EL (cell line): Measurements from ENCODE around the gene CTPS1.

Experiments used
- DNase-seq: peaks from one replicate; pipeline ENCODE4 v3.0.0-alpha.2; 2016

Gene CTPS1

DNA sequence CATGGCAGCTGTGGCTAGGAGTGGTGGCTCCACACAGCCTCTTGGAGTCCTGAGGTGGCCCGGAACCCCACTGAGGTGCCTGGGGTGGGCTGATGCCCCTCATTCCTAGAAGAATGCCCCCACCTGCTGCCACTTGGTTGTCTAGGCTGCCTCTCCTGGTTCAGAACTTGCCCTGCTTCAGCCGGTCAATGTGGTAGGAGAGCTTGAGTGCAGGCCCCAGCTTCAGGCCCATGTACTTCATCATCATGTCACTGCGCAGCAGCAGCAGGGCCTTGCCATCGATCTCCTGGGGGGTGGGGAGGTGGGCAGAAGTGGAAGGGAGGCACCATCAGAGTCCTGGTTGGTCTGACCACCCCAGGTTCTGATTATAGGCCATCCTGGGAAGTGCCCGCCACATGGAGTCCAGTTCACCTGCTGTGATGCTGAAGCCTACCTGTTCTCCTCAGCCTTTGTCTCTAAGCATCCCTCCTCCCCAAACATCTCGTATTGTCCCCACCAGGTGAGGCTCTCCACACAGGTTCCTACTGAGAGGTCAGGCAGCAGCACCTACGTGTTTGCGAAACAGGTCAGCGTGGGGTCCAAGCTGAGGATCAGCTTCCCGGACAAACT lies 48.6 kb downstream of the CTPS1 start:
- no peak for DNase-seq

DNA sequence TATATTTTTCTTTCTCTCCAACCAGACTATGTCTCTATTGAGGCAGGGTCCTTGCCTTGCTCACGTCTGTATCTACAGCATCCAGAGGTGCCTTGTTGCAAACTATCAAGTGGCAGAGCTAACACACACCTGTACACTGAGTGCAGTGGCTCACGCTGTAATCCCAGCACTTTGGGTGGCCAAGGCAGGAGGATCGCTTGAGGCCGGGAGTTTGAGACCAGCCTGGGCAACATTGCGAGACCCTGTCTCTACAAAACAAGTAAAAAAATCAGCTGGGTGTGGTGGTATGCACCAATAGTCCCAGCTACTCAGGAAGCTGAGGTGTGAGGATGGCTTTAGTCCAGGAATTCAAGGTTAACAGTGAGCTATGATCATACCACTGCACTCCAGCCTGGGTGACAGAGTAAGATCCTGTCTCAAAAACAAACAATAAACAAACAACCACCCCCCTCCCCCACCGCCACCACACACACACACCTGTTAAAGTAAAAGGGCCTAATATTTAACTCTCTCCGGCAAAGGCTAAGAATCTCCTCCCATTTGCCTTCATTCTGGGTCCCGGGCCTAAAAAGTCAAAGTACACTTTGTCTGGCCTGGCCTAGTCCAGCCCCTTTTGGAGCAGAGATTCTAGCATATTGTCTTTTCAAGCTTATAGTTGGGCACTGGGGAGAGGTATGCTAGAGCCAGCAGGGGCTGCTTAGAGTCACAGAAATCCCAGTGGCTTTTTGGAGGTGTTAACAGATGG lies 51.5 kb downstream of the CTPS1 start:
- no peak for DNase-seq

DNA sequence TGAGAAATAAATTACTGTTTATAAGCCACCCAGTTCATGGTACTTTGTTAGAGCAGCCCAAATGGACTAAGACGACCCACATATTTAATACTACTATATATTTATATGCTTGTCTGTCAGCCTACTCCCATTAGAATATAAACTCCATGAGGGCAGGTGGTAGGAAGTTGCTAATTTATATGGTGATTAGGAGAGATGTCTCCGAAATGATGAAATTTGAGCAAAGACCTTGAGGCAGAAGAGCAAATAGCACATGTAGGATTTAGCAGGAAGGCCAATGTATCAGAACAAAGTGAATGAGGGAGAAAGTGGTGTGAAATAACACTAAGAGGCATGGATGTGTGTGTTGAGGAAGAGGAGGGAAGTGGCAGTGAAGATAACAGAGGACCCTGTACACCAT lies 52.7 kb downstream of the CTPS1 start:
- no peak for DNase-seq

DNA sequence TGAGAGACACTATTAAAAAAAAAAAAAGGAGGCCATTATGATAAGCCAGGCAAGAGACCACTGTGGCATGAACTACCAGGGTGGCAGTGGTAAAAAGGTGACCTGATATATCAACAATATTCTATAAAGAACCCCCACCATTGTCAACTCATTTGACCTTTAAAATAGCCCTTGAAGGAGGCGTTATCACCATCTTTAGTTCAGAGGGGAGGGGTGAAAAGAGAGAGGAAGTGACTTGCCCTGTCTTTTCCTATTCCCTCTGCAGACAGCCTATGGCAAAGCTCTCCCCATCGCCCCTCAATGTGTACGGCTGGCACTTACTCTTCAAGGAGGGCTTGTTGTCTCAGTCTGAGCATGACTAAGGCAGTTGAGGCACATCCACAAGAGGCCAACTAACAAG lies 53.8 kb downstream of the CTPS1 start:
- no peak for DNase-seq

DNA sequence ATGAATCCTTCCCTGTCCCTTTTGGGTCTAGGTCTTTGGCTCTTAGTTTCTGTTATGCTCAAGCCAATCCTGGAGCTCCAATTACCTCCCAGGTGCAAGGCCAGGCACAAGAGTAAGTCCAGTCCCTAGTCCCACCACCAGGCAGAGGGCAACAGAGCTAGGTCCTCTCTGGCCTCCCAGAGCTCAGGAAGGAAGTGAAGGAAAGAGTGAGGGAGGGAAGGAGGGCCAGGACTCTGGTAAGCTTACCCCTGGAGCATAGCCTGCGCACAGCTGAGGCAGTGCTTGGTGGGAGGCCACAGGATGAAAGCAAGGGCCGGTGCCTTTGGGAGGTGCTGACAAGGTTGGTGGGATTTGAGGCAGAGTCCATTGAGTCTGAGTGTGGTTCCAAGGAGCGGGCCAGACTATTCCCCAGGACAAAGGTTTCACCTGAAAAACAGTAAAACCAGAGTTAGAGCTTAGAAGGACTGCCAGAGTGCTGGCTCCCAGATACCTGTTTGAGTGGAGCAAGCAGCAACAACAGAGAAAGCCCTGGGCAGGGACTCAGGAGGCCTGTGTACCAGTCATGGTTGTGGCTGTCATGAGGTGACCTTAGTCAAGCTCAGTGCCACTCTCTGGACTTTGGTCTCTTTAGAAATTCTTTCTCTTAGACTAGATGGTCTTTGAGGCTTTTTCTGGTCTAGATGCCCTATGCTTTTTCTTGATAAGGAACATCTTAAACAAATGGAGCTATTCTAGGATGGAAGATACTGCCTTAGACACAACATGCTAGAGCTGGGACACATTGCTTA lies 57.8 kb downstream of the CTPS1 start:
- no peak for DNase-seq

DNA sequence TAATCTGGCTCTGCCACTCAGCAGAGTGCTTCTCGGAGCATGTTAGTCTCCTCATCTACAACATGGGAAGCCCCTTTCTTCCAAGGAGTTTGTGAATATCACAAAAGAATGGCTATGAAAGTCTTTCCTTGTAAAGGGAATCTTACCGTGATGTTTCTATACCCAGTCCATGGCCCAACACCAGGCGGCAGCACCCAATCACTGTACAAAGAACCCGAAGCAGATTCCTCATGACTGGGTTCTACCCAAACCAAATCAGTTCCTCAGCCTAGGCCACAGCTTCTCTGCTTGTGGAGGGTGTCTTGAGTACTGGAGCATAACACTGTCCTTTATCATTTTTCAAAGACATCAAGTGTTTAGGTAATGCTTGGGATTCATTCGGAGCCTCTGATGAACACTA lies 58.6 kb downstream of the CTPS1 start:
- DNase-seq = no peak

DNA sequence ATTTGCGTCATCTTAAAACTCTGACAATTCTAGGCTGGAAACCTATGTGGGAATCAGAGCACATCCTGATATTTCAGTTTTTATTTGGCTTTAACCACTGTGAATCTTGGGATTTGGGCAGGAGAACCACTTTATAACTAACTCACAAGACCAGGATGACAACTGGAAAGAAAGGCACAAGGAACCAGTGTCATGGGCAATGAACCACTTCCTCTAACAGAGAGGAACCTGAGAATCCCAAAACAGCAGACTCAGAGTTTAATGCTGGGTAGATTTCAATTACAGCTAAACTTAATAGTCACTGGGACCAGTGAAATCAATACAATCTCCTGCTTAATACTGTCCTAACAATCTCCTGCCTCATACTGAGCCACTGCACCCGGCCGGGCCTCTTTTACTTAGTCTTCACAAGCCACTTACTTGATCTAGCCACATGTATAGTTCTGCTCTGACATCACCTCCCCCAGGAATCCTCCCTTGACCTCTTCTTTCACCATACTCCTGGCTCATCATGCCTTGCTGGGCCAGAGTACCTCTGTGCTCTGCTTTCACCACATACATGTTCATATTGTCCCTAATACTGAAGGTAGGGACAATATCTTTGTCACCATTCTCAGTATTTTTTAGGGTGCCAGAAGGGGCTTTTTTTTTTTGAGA lies 62.2 kb downstream of the CTPS1 start:
- DNase-seq = no peak

DNA sequence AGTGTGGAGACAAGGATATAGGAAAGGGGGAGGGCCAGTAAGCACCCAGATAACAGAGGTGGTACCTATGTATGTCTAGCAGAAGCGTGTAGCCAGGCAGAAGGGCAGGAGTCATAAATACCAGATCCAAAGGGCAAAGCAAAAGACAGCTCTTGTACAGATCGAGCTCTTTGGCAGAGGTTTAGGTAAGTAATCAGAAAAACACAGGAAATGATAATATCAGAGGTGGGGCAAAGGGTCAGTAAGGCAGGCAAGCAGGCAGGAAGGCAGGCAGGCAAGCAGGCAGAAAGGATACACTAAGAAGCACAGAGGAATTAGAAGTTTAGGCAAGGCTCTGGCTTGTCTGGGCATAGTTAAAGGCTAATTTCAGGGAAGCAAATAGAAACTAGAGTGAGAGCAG lies 64.7 kb downstream of the CTPS1 start:
- no peak for DNase-seq

DNA sequence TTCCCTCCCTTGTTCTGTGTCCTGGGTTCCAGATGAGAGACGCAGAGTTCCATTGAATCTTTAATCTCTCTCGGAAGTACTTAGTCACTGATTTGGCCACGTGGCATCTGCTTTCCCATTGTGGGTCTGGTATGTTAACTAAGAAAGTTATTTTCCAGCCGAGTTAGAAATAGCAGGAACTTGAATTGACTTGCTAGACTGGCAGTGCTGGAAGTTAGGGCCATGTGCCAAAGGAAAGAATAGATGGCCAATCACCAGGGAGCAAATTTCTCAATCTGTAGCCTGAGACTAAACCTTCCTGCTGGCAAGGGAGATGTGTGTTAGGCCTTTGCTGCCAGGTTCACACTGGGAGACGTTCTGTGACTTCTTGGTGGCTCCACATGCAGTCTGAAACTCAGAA lies 66.2 kb downstream of the CTPS1 start:
- no peak for DNase-seq

DNA sequence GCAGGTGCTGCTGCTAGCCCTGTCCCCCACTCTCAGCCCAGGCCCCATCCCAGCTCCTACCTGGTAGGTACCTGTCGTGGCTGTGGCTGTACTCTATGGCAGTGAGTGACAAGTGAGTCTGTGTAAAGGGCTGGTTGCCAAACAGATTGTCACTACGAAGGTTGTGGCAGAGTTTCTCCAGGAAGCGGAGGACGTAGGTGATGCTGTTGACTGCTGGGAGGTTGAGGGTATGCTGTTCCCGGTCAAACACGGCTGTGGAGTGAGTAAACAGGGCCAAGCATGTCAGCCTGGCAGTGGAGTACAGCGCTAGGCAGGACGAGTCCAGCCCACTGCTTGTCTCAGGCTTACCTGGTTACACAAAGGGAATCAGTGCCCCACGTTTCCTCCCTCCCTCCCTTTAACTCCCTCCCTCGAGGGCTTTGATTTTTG lies 66.9 kb downstream of the CTPS1 start:
- no peak for DNase-seq

DNA sequence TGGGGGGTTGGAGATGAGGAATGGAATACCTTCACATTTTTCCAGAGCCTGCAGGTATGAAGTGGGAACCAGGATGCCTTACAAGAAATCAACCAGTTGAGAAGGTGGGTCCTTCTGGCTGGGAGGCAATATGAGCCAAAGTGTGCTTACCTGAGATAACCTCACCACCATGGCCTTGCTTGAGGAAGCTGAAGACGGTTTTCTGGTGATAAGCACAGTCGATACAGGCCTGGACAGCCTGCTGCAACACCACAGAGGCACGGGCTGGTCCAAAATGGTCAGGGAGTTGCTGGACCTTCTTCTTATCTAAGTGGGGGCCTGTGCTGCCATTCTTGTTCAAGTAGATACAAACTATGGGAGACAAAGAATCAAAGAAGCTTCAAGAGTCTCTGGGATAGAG lies 69.0 kb downstream of the CTPS1 start:
- DNase-seq = no peak

DNA sequence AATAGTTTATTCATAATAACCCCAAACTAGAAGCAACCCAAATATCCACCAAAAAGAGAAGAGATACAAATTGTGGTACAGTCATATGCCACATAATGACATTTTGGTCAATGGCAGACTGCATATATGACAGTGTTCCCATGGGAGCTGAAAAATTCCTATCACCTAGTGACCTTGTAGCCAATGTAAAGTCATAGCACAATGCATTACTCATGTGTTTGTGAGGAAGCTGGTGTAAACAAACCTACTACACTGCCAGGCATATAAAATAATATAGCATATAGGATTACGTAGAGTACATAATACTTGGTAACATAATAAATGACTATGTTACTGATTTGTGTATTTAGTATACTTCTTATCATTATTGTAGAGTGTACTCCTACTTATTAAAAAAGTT lies 71.5 kb downstream of the CTPS1 start:
- no peak for DNase-seq

DNA sequence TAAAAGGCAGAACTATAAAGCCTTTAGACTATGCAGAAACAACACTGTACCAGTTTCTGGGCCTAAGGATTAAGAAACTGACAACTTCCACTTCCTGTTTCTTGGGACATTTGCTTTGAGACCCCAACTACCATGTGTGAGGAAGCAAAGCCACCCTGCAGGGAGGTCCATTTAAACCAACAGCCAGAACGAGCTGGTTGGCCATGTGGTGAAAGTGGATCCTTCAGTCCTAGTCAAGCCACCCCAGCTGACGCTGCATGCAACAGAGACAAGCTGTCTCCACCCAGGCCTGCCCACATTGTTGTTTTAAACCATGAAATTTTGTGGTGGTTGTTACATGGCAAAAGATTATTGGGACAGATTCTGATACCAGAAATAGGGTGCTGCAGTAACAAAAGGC lies 73.8 kb downstream of the CTPS1 start:
- no peak for DNase-seq

DNA sequence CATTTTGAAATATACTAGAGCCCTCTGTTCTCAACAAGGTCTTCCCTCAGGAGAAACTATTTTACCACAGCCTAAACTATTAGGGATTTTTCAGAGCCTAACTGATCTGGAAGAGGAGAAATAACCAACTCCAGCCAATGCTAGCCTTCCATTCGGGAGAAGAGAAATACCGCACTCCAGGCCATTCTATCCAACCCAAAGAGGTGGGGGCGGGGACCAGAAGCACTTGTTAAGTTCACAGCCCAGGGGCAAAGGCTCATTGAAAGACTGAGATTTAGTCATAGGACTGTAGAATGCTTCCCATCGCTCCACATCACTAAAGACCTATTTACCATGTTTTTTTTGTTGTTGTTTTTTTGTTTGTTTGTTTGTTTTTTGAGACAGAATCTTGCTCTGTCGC lies 77.4 kb downstream of the CTPS1 start:
- no peak for DNase-seq
